Measurements from ENCODE around the gene AVEN. TPM values are rescaled to one million over a fixed set of nuclear protein-coding genes. Genes with fewer than 3 reads are reported as not detected.

AVEN gene
- total and polyA plus RNA-seq, 2 of the 8 experiments (the other 6 are each of a cell fraction or from before 2014, with no cell fraction given), result 5.5 to 17.0 TPM

GRCh38 chr15:33852094-33852493 is 186.9 kb downstream of the AVEN start:
- no peak overlapping the region for H4K5ac ChIP-seq (ENCODE audit: insufficient read length, low read depth, low read length)
- no peaks in the 10 kb centered on the region for H4K20me1 ChIP-seq (replicated peaks in 1 of 2; ENCODE audit: control insufficient read depth in 1 of 2, insufficient read depth in 2 of 2, low read length in 2 of 2)
- DNase-seq (ENCODE audit: low read depth in 1 of 2, low spot score in 2 of 2) (no peak), FAIRE-seq (no peak)
- no peaks in the 10 kb centered on the region for H3K27me3 ChIP-seq (replicated peaks in 1 of 4; ENCODE audit: control insufficient read depth in 3 of 4, extremely low read depth in 1 of 4, insufficient read depth in 3 of 4, low read length in 3 of 4)
- no peak overlapping the region for H3K56ac ChIP-seq (replicated peaks; ENCODE audit: insufficient read length, low read depth, low read length)
- CTCF ChIA-PET (ENCODE audit: partially characterized antibody), result no interaction called here
- H3K4me1 ChIP-seq (replicated peaks in 1 of 4; ENCODE audit: control insufficient read depth in 3 of 4, insufficient read depth in 4 of 4, low read length in 3 of 4), result peaks cover 0 to 6% (median 2%) of the 10 kb centered on the region in 4 experiments; a peak in 3 of 7 replicates
- no peak overlapping the region for H2AFZ ChIP-seq (ENCODE audit: low read length)
- H3K23me2 ChIP-seq (ENCODE audit: low read depth, low read length), result no peaks in the 10 kb centered on the region
- H2AK5ac ChIP-seq (ENCODE audit: low read depth, low read length), result no peak overlapping the region
- H3K14ac ChIP-seq (ENCODE audit: insufficient read length), result no peak overlapping the region
- H3K79me2 ChIP-seq (ENCODE audit: control insufficient read depth in 1 of 2, insufficient read depth in 2 of 2, low read length in 2 of 2), result no peaks in the 10 kb centered on the region
- H3K23ac ChIP-seq (ENCODE audit: insufficient read length), result no peak overlapping the region
- no peak overlapping the region for H3K9ac ChIP-seq (replicated peaks in 1 of 4; ENCODE audit: extremely low read depth in 1 of 4, low read depth in 3 of 4, low read length in 3 of 4)
- no peak overlapping the region for H4K8ac ChIP-seq (ENCODE audit: extremely low read depth, insufficient read depth, low read length)
- no peaks in the 10 kb centered on the region for H3K9me3 ChIP-seq (ENCODE audit: insufficient read depth in 2 of 2, low read depth in 1 of 2, low read length in 1 of 2)
- WGBS, 2 experiments (ENCODE audit: extremely low coverage in 1 of 2, insufficient coverage in 1 of 2, insufficient read length in 1 of 2, insufficient replicate concordance in 2 of 2, low coverage in 1 of 2, low lambda C conversion rate in 2 of 2, missing lambda C conversion rate in 1 of 2), result 71% methylated on average over 1 of the region's 1 CpG; no CpG with 5 or more reads in 1 of the 2 experiments
- no peak overlapping the region for H2BK5ac ChIP-seq (ENCODE audit: low read depth, low read length)
- H2BK15ac ChIP-seq (ENCODE audit: low read length), result no peak overlapping the region
- H4K91ac ChIP-seq (replicated peaks; ENCODE audit: insufficient read length, low read length), result no peak overlapping the region
- H3K18ac ChIP-seq (ENCODE audit: extremely low read depth, low read length), result no peak overlapping the region
- no peaks in the 10 kb centered on the region for H3K79me1 ChIP-seq (ENCODE audit: low read depth, low read length)
- no peak overlapping the region for H2BK120ac ChIP-seq (replicated peaks; ENCODE audit: low read depth, low read length)
- no peak overlapping the region for H2BK20ac ChIP-seq (ENCODE audit: low read length)
- POLR2A ChIA-PET (ENCODE audit: partially characterized antibody), result no interaction called here
- H3K27ac ChIP-seq (ENCODE audit: low read depth, low read length), result no peak overlapping the region
- no peak overlapping the region for H3K4me2 ChIP-seq (ENCODE audit: insufficient read depth in 1 of 2, low read depth in 2 of 2, low read length in 2 of 2)
- no peak overlapping the region for H2BK12ac ChIP-seq (ENCODE audit: low read depth, low read length)
- no peaks in the 10 kb centered on the region for H3K36me3 ChIP-seq (ENCODE audit: control insufficient read depth in 2 of 4, insufficient read depth in 4 of 4, low read length in 3 of 4)
- TF ChIP-seq TAF1 (IDR thresholded peaks at IDR 0.05; ENCODE audit: low read depth, low read length) (no peak), POLR2AphosphoS5 (IDR thresholded peaks at IDR 0.05; ENCODE audit: low read depth, low read length) (no peak), MAFK (IDR thresholded peaks at IDR 0.05; ENCODE audit: low read depth, low read length) (no peak), EP300 (IDR thresholded peaks at IDR 0.05; ENCODE audit: borderline replicate concordance in 1 of 2, low read depth in 2 of 2, low read length in 2 of 2) (no peak), JUND (IDR thresholded peaks at IDR 0.05; ENCODE audit: low read length) (no peak), ASH2L (IDR thresholded peaks at IDR 0.05; ENCODE audit: low read length) (no peak), RNF2 (IDR thresholded peaks at IDR 0.05; ENCODE audit: borderline replicate concordance, low read depth, low read length, missing control alignments, poor library complexity, severe bottlenecking) (no peak), RFX5 (IDR thresholded peaks at IDR 0.05; ENCODE audit: borderline replicate concordance, low read depth, low read length) (no peak), CHD2 (IDR thresholded peaks at IDR 0.05; ENCODE audit: low read length) (no peak), POLR2A (IDR thresholded peaks at IDR 0.05; ENCODE audit: control extremely low read depth in 1 of 2, low read depth in 2 of 2, low read length in 2 of 2) (no peak), E2F6 (IDR thresholded peaks at IDR 0.05) (no peak), JUN (IDR thresholded peaks at IDR 0.05; ENCODE audit: low read depth, low read length) (no peak), NANOG (IDR thresholded peaks at IDR 0.05; ENCODE audit: insufficient read depth, low read depth, low read length, poor library complexity, severe bottlenecking) (no peak)
- no peak overlapping the region for H3K4me3 ChIP-seq (ENCODE audit: extremely low read depth in 1 of 4, insufficient read depth in 2 of 4, low read depth in 3 of 4, low read length in 4 of 4)
- no peak overlapping the region for H3K4ac ChIP-seq (replicated peaks; ENCODE audit: insufficient read length, low read depth, low read length)

All from H1 (cell line).